ENCODE results near the gene SF3B2.
"Not testable (repeated sequence)": the region's sequence is repeated elsewhere in the genome, so short reads cannot be mapped to it uniquely, and the experiment has no call there.

Gene SF3B2

GRCh38 chr11:66006134-66006890, 45.9 kb upstream of the SF3B2 start:
- no peaks in the 10 kb centered on the region for H3K27me3 ChIP-seq (replicated peaks; ENCODE audit: control insufficient read depth, insufficient read depth, low read length)

GRCh38 chr11:66006891-66007176, 45.3 kb upstream of the SF3B2 start:
- Histone ChIP-seq H3K36me3 (ENCODE audit: control insufficient read depth, insufficient read depth, low read length) (peaks cover 7% of the 10 kb centered on the region), H3K27me3 (replicated peaks; ENCODE audit: control insufficient read depth, insufficient read depth, low read length) (no peaks in the 10 kb centered on the region; the same call in 1 of the 2 replicates), H3K4me3 (replicated peaks; ENCODE audit: low read depth, low read length) (no peak overlapping the region)
- DNase-seq (ENCODE audit: extremely low read depth, insufficient read length): no peak
- TF ChIP-seq CTCF (IDR thresholded peaks at IDR 0.05; ENCODE audit: insufficient read depth, low read length, poor library complexity, severe bottlenecking): no peak

More at GRCh38 chr11:66006134-66006890, 45.9 kb upstream of the SF3B2 start:
- Histone ChIP-seq H3K4me3 (replicated peaks; ENCODE audit: low read depth, low read length) (no peak overlapping the region), H3K36me3 (ENCODE audit: control insufficient read depth, insufficient read depth, low read length) (peaks cover 7% of the 10 kb centered on the region)
- TF ChIP-seq CTCF (IDR thresholded peaks at IDR 0.05; ENCODE audit: insufficient read depth, low read length, poor library complexity, severe bottlenecking): no peak
- DNase-seq (ENCODE audit: extremely low read depth, insufficient read length): no peak

GRCh38 chr11:66007201-66007634, 44.9 kb upstream of the SF3B2 start:
- Histone ChIP-seq H3K27me3 (replicated peaks; ENCODE audit: control insufficient read depth, insufficient read depth, low read length) (no peaks in the 10 kb centered on the region; the same call in 1 of the 2 replicates), H3K36me3 (ENCODE audit: control insufficient read depth, insufficient read depth, low read length) (peaks cover 7% of the 10 kb centered on the region), H3K4me3 (replicated peaks; ENCODE audit: low read depth, low read length) (no peak overlapping the region)
- DNase-seq (ENCODE audit: extremely low read depth, insufficient read length): no peak
- no peak for TF ChIP-seq CTCF (IDR thresholded peaks at IDR 0.05; ENCODE audit: insufficient read depth, low read length, poor library complexity, severe bottlenecking)

GRCh38 chr11:66008095-66008467, 44.1 kb upstream of the SF3B2 start:
- TF ChIP-seq CTCF (IDR thresholded peaks at IDR 0.05; ENCODE audit: insufficient read depth, low read length, poor library complexity, severe bottlenecking): no peak
- Histone ChIP-seq H3K4me3 (replicated peaks; ENCODE audit: low read depth, low read length) (no peak overlapping the region), H3K27me3 (replicated peaks; ENCODE audit: control insufficient read depth, insufficient read depth, low read length) (no peaks in the 10 kb centered on the region; the same call in 1 of the 2 replicates), H3K36me3 (ENCODE audit: control insufficient read depth, insufficient read depth, low read length) (peaks cover 7% of the 10 kb centered on the region)
- DNase-seq (ENCODE audit: extremely low read depth, insufficient read length): no peak

GRCh38 chr11:66008468-66009101, 43.6 kb upstream of the SF3B2 start:
- Histone ChIP-seq H3K27me3 (replicated peaks; ENCODE audit: control insufficient read depth, insufficient read depth, low read length) (no peaks in the 10 kb centered on the region; the same call in 1 of the 2 replicates), H3K4me3 (replicated peaks; ENCODE audit: low read depth, low read length) (no peak overlapping the region), H3K36me3 (ENCODE audit: control insufficient read depth, insufficient read depth, low read length) (peaks cover 7% of the 10 kb centered on the region)
- no peak for DNase-seq (ENCODE audit: extremely low read depth, insufficient read length)
- no peak for TF ChIP-seq CTCF (IDR thresholded peaks at IDR 0.05; ENCODE audit: insufficient read depth, low read length, poor library complexity, severe bottlenecking)

- H3K4me3 ChIP-seq (replicated peaks; ENCODE audit: low read depth, low read length); H3K36me3 ChIP-seq (ENCODE audit: control insufficient read depth, insufficient read depth, low read length); DNase-seq (ENCODE audit: extremely low read depth, insufficient read length); H3K27me3 ChIP-seq (replicated peaks; ENCODE audit: control insufficient read depth, insufficient read depth, low read length): not testable (repeated sequence)
Measured at GRCh38 chr11:66010036-66010435, 42.1 kb upstream of the SF3B2 start.
